B cell (primary cell): ENCODE data around the gene TENM3.

Experiments
- EZH2 ChIP-seq: IDR thresholded peaks from 2 replicates; pipeline ENCODE4 v1.6.1; 2012; ENCODE audit warnings: borderline replicate concordance, low read depth, mild to moderate bottlenecking, moderate library complexity, low read length; ENCODE audit not compliant: insufficient read depth, poor library complexity, severe bottlenecking
- TF ChIP-seq, protein P1 (sequence below): fragments of 200-600 bp; IDR thresholded peaks from one replicate; pipeline ENCODE4 v1.8.0; 2022; ENCODE audit warnings: antibody characterized with exemption, mild to moderate bottlenecking

DNA sequence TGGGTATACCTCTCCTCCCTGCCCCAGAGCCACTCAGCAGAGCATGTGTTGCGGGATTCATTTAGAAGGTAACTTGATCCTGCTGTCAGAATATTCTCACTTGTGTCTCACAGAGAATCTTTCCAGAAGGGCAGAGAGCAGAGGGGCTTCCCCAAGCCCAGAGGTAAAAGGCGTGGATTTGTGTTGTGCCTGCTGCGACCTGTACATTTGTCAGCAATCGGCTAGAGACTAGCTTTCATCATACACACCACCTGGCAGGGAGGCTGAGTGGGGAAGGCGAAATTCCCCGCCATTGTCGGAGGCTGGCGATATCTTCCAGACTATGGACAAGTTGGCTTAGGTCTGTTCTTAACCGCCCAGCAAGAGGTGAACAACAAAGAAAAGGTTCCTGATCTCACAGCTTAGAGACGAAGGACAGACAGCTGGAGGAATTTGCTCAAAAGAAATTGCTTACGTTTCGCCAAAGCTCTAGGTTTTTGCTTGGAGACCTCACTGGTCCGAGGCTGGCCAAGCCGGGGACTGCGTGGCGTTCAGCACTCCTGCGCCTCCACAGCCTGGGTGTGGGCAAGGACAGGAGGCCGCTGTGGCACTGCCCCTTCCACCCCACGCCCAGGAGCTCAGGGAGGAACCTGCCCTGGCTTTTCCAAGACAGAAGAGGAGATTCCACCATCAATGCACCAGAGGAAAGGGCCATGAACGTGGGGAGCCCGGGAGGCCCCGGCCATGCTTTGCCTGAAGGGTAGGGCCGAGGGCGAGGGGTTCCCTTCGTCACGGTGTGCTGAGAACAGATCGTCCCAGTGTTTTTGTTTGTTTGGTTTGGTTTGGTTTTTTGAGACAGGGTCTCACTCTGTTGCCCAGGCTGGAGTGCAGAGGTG, 604.6 kb downstream of the TENM3 start:
- TF ChIP-seq, protein P1, sequence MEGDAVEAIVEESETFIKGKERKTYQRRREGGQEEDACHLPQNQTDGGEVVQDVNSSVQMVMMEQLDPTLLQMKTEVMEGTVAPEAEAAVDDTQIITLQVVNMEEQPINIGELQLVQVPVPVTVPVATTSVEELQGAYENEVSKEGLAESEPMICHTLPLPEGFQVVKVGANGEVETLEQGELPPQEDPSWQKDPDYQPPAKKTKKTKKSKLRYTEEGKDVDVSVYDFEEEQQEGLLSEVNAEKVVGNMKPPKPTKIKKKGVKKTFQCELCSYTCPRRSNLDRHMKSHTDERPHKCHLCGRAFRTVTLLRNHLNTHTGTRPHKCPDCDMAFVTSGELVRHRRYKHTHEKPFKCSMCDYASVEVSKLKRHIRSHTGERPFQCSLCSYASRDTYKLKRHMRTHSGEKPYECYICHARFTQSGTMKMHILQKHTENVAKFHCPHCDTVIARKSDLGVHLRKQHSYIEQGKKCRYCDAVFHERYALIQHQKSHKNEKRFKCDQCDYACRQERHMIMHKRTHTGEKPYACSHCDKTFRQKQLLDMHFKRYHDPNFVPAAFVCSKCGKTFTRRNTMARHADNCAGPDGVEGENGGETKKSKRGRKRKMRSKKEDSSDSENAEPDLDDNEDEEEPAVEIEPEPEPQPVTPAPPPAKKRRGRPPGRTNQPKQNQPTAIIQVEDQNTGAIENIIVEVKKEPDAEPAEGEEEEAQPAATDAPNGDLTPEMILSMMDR, result no peak
- no peak for TF ChIP-seq EZH2
